A549 treated with GW870086 at 1 μM for 4 hours (cell line): ENCODE results near the gene CFAP47. TPM values are rescaled to one million over a fixed set of nuclear protein-coding genes. Genes with fewer than 3 reads are reported as not detected.

Source experiments
- total RNA-seq: library from RNA; stranded (reverse); fragments of 200-300 nt; extraction: Qiagen RNA extraction; gene quantifications from 5 replicates; pipeline ENCODE4 v1.2.3, GENCODE V29; 2022; ENCODE audit warnings: low read depth

CFAP47 gene
- not detected in 5 replicates for total RNA-seq

GRCh38 chrX:35919536-35920309 lies at the start of gene CFAP47:
Gene CFAP47, plus strand, starts transcription at chrX:35919734. Its CDS starts 66 bp downstream, at chrX:35919800.

Other genes with a start within 250 kb of the CFAP47 start
- gene MAGEB16, start 121.4 kb upstream of the CFAP47 start, total RNA-seq: not detected in 5 replicates